ENCODE measurements around the gene HIF3A.

HIF3A gene

DNA sequence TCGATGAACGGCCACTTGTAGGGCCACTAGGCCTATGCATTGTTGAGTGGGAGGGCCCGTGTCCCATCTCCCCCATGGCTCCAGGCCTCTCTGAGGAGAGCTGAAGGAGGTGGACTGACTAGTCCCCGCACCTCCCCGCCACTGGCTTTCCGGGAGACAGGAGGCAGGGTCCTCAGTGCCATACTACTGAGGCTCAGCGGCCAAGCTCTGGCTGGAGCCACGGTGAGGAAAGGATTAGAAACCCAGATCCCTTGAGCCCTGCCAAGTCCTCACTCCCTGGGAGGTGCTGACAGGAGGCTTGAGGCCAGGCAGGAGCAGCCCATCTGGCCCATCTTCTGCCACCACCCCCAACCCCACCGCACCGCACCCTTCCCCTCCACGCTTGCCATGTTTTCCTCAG lies 87.6 kb downstream of the HIF3A start:
- DNase-seq (ENCODE audit: low spot score): no peak

DNA sequence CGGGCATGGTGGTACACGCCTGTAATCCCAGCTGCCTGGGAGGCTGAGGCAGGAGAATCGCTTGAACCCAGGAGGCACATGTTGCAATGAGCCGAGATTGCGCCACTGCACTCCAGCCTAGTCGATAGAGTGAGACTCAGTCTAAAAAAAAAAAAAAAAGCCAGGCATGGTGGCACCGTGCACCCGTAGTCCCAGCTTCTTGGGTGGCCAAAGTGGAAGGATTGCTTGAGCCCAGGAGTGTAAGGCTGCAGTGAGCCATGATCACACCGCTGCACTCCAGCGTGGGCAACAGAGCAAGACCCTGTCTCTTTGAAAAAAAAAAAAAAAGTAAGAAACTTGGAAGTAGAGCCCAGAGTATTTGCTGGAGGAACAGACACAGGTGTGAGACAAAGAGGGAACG lies 88.8 kb downstream of the HIF3A start:
- DNase-seq (ENCODE audit: low spot score): no peak

DNA sequence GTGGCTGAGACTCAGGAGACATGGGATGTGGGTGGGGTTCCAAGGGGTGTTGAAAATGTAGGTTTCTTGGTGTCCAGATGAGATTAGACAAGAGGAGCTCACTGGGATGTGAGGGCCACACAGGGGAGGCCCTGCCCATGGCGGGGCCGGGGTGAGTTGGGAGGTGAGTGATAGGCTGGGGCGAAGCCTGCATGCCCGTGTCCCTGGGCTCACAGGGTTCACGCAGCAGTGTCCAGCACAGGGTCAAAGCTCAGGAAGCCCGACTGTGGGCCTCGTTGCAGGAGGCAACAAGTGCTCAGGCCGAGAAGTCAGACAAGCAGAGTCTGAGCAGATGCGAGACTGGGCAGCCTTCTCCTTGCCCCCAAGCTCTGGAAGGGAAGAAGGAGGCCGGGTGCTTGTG lies 89.3 kb downstream of the HIF3A start:
- DNase-seq (ENCODE audit: low spot score): no peak

- DNase-seq (ENCODE audit: low spot score): no peak
Observed at GRCh38 chr19:46386996-46387712, 90.3 kb downstream of the HIF3A start.

- DNase-seq (ENCODE audit: low spot score): no peak
Observed at GRCh38 chr19:46387713-46388130, 90.9 kb downstream of the HIF3A start.

- no peak for DNase-seq (ENCODE audit: low spot score)
Observed at GRCh38 chr19:46388311-46389095, 91.7 kb downstream of the HIF3A start.

GRCh38 chr19:46390121-46390858 lies 93.4 kb downstream of the HIF3A start:
- DNase-seq (ENCODE audit: low spot score): no peak

DNA sequence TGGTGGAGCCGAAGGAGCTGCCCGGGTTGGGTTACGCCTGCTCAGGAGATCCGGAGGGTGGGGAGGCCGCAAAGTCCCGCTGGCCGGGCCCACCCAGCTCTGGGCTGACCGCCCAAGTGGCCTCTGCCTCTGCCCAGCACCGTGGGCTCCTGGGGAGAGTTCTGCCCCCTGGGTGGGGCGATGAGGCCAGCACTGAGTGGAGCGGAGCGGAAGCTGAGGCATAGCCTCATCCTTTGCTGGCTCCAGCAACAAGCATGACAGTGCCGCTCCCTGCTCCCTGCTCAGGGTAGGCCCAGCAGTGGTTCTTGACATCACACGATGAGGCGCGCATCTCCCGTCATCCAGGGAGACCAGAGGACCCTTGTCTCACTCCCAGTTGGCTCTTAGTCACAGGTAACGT lies 94.0 kb downstream of the HIF3A start:
- DNase-seq (ENCODE audit: low spot score): peak; percentile 44

- no peak for DNase-seq (ENCODE audit: low spot score)
Observed at GRCh38 chr19:46391296-46392251, 94.7 kb downstream of the HIF3A start.

DNA sequence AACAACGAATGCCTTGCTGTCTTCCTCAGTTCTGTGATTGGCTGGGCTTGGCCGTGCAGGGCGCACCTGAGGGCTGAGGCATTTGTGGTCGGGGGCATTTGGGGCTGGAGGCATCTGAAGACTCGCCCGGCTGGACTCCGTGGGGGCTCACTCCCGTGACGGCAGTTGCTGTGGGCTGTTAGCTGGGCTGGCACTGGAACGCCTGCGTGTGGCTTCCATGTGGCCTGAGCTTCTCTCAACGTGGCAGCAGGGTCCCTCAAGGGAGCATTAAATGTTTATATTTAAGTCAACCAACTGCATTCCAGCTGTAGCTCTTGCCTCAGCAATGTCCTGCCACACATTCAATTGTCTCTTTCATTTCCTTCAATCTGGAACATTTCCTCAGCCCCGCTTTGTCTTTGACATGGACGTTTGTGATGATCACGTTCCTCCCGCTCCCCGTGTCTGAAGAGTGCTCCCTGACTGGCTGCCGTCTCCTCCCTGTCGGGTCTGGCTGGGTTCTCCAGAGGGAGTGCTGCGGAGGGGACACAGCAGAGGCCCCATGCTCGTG lies 95.5 kb downstream of the HIF3A start:
- DNase-seq (ENCODE audit: low spot score): peak; percentile 64

DNA sequence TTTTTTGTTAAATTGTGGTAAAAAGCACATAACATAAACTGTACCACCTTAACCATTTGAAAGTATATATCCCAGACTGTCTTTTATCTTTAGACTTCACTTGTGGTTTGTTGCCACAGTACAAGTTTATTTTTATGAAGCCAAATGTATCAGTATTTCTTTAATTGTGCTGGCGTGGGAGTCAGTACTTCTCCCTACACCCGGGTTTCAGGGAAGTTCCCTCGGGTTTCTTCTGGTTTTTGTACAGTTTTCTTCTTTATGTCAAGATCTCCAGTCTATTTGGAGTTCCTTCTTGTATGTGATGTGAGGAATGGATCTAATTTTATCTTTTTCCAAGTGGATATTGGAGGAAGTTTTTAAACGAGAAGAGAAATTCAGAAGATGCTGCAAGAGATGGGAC lies 96.0 kb downstream of the HIF3A start:
- no peak for DNase-seq (ENCODE audit: low spot score)
